SH-SY5Y (cell line): ENCODE results near the gene PPP2R1B.

Experiments
- GATA2 ChIP-seq: IDR thresholded peaks from 2 replicates; pipeline ENCODE4 v1.6.1; 2011; ENCODE audit warnings: mild to moderate bottlenecking, low read depth, low read length
- GATA3 ChIP-seq: IDR thresholded peaks from 2 replicates; pipeline ENCODE4 v1.6.1; 2011; ENCODE audit warnings: low read depth, mild to moderate bottlenecking, low read length, moderate library complexity

GRCh38 chr11:111693224-111693937 lies 72.8 kb downstream of the PPP2R1B start:
- TF ChIP-seq GATA2 (no peak), GATA3 (no peak)
